Heart left ventricle (tissue), 16 donors: Measurements from ENCODE around the gene IL1RL1. TPM values are rescaled to one million over a fixed set of nuclear protein-coding genes. Genes with fewer than 3 reads are reported as not detected.

Experiments used
- ATAC-seq, 4 donors: fragments of 200-7000 bp; cut with Tn5 transposase; one replicate each; pipeline ENCODE4 v1.9.1; 2020 to 2022; ENCODE audit warnings: moderate library complexity in 4 of 4, mild to moderate bottlenecking in 3 of 4, moderate number of reproducible peaks in 1 of 4
- DNase-seq, 5 donors: peaks; one replicate each; pipeline ENCODE4 v3.0.0-alpha.2; 2020
- H3K27ac ChIP-seq, 12 donors: fragments of 200-600 bp; sonication (generic) in 4 of 12; one replicate each; pipeline versions ENCODE4 v1.5.0 to v1.8.0; 2016 to 2022; ENCODE audit warnings: mild to moderate bottlenecking in 2 of 12
- H3K27me3 ChIP-seq, 9 donors: fragments of 200-600 bp; sonication (generic) in 2 of 9; one replicate each; pipeline versions ENCODE4 v1.5.1 to v1.8.0; 2016 to 2022; ENCODE audit warnings: mild to moderate bottlenecking in 3 of 9
- H3K36me3 ChIP-seq, 9 donors: fragments of 200-600 bp; sonication (generic) in 2 of 9; one replicate each; pipeline versions ENCODE4 v1.5.0 to v1.8.0; 2018 to 2022; ENCODE audit warnings: mild to moderate bottlenecking in 2 of 9
- H3K4me1 ChIP-seq, 12 donors: fragments of 200-600 bp; sonication (generic) in 4 of 12; one replicate each; pipeline versions ENCODE4 v1.5.0 to v1.8.0; 2016 to 2022; ENCODE audit warnings: mild to moderate bottlenecking in 3 of 12
- H3K4me3 ChIP-seq, 12 donors: fragments of 200-600 bp; sonication (generic) in 4 of 12; one replicate each; pipeline versions ENCODE4 v1.5.0 to v1.8.0; 2017 to 2022; ENCODE audit warnings: mild to moderate bottlenecking in 9 of 12, moderate library complexity in 4 of 12
- H3K9me3 ChIP-seq, 12 donors: fragments of 200-600 bp; sonication (generic) in 4 of 12; one replicate each; pipeline versions ENCODE4 v1.5.0 to v1.8.0; 2016 to 2022; ENCODE audit warnings: mild to moderate bottlenecking in 1 of 12
- POLR2A ChIP-seq, 2 donors: fragments of 450-650 bp; IDR thresholded peaks; one replicate each; pipeline ENCODE4 v1.6.1; 2017; ENCODE audit warnings: antibody characterized with exemption in 2 of 2, mild to moderate bottlenecking in 2 of 2, moderate library complexity in 2 of 2
- WGBS, 4 donors: extraction: QIAGEN DNeasy Blood & Tissue Kit in 2 of 4; methylation state at CpG; one replicate each; pipeline versions ENCODE4 v1.1.5 to v1.1.7; 2013 to 2018; 5-methylcytosine and 5-hydroxymethylcytosine counted together
- intact Hi-C, 10 donors: fragments of 100-400 bp; cut with DNase I; formaldehyde crosslinking; loops; one replicate each; pipeline versions ENCODE4 v1.11.1 to v1.14.2; 2022
- polyA plus RNA-seq, 2 donors: library from polyadenylated mRNA; stranded (reverse); fragments of 200-250 nt; gene quantifications; one replicate each; pipeline ENCODE4 v1.2.3, GENCODE V29; 2013
- total RNA-seq, 9 donors: library from RNA; depleted of rRNA in 2 of 9; stranded (reverse); fragments of >200 nt in 2 of 9; fragmentation: NEBNext Ultra II Directional in 3 of 9; extraction: Animal tissue kit (Norgen Biotek cat#: 25700) in 3 of 9; gene quantifications; one replicate each; pipeline versions ENCODE4 v1.1.0 to v1.2.4, GENCODE V29; 2016 to 2023
- TF ChIP-seq, protein P1 (sequence below), 12 donors: fragments of 200-600 bp; sonication (generic) in 4 of 12; IDR thresholded peaks; one replicate each; pipeline versions ENCODE4 v1.5.0 to v1.8.0; 2018 to 2022; ENCODE audit warnings: antibody characterized with exemption in 12 of 12, mild to moderate bottlenecking in 5 of 12
- donor health status: ischemic (EF 13 %, LVEDD 7.1; RV severe dilation, severe dysfunction).
- donor health status: healthy with polysubstance abuse.
- donor health status: DM: no; HTN: yes; CAD: no.
- donor health status: DM: no; HTN: no; CAD: no.
- donor health status: ischemic (EF 25% LVEDD 6.9; RV normal size, moderate dysfunction).
- donor health status: ischemic (EF 25% LVEDD 5.7; RV mildly dilated, moderate dysfunction).
- donor health status: healthy.
- donor health status: DM: yes; HTN: yes; CAD: no.
- donor health status: ischemic (EF 35%, LVEDD 5.7; RV mildly dilated, moderate dysfunction).
- donor health status: nonischemic (EF 11% LVEDD 7.7; RV severe dilation, severe dysfunction).
- donor health status: DM: yes; HTN: yes; CAD: no.
- donor health status: PGD.
- donor health status: ischemic (EF 29% LVEDD 5.4; RV normal size, mild dysfunction).
- donor health status: nonischemic (EF 23%, LVEDD 6.1; RV moderate dilation, normal function).

Gene IL1RL1
- total and polyA plus RNA-seq, 11 donors, result 0.25 to 84.9 (median 1.6) TPM

DNA sequence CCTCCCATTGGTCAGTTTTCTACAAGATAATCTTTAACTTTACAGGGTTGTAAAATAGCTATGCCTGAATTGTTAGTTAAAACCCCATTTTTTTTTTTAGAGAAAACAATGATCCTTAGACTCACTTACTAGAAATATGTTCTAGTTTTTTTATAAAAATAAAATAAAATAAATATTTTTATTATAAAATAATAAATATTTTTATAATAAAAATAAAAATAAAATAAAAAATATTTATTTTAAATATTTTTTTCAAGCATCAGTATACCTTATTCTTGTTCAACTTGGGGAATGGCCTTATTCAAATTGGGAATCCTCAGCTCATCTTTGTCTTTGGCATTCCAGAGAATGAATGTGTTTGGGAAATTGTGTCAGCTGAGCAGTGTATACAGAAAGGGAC lies 20.8 kb upstream of the IL1RL1 start:
- no peaks in the 10 kb centered on the region for H3K36me3 ChIP-seq
- H3K27ac ChIP-seq, result no peak overlapping the region
- intact Hi-C loops, result no loop called here
- no peak overlapping the region for H3K4me3 ChIP-seq
- ATAC-seq (no peak), DNase-seq (no peak)
- peaks cover 0 to 42% (median 0%) of the 10 kb centered on the region in 9 donors for H3K27me3 ChIP-seq
- TF ChIP-seq, protein P1, sequence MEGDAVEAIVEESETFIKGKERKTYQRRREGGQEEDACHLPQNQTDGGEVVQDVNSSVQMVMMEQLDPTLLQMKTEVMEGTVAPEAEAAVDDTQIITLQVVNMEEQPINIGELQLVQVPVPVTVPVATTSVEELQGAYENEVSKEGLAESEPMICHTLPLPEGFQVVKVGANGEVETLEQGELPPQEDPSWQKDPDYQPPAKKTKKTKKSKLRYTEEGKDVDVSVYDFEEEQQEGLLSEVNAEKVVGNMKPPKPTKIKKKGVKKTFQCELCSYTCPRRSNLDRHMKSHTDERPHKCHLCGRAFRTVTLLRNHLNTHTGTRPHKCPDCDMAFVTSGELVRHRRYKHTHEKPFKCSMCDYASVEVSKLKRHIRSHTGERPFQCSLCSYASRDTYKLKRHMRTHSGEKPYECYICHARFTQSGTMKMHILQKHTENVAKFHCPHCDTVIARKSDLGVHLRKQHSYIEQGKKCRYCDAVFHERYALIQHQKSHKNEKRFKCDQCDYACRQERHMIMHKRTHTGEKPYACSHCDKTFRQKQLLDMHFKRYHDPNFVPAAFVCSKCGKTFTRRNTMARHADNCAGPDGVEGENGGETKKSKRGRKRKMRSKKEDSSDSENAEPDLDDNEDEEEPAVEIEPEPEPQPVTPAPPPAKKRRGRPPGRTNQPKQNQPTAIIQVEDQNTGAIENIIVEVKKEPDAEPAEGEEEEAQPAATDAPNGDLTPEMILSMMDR (IDR thresholded peaks at IDR 0.05), result no peak
- no peak for TF ChIP-seq POLR2A (IDR thresholded peaks at IDR 0.05)
- peaks cover 0 to 19% (median 0%) of the 10 kb centered on the region in 12 donors for H3K4me1 ChIP-seq
- H3K9me3 ChIP-seq, result no peaks in the 10 kb centered on the region

DNA sequence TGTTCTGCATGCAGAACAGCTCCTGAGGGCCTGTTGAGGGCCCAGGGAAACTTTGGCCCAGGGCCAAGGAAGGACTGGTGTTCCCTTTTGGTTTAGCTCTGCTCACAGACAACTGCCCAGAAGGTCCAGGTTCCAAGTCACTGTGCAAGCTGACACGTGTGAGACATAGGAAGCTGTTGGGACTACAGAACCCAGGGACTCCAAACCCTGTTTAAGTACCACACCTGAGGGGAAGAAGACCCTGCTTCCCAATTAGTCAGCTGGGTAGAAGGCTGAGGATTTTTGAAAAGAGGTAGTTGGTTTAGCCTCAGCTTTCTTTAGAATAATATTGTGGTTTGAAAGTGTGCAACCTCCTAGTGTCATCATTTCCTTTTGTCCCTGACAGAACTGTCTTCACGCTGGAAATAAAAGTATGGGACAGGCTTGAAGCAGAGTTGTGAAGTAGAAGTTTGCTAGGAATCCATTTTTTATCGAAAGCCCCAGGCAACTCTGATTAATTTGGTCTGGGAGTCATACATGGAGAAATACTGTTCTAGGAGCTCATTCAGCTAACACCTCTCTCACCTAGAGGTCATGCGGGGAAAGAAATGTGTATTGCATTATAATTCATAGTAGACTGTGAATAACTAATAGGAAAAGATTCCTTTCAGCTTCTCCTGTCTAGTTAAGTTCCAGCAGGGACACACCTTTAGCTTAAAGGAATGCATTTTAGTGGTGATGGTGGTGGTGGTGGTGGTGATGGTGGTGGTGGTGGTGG lies 19.9 kb upstream of the IL1RL1 start:
- H3K4me1 ChIP-seq, result peaks cover 0 to 26% (median 0%) of the 10 kb centered on the region in 12 donors
- WGBS, 4 donors, result 73 to 75% (median 74%) methylated on average over 4 of the region's 4 CpGs
- ATAC-seq, result no peak
- no peak overlapping the region for H3K27ac ChIP-seq
- H3K36me3 ChIP-seq, result no peaks in the 10 kb centered on the region
- TF ChIP-seq, protein P1 (IDR thresholded peaks at IDR 0.05), result no peak
- no peak for TF ChIP-seq POLR2A (IDR thresholded peaks at IDR 0.05)
- peak in 3 of 5 donors; percentile 36 to 62 (median 47) for DNase-seq
- peaks cover 0 to 48% (median 0%) of the 10 kb centered on the region in 9 donors for H3K27me3 ChIP-seq
- H3K4me3 ChIP-seq, result no peak overlapping the region
- H3K9me3 ChIP-seq, result no peaks in the 10 kb centered on the region
- intact Hi-C loops, result no loop called here

DNA sequence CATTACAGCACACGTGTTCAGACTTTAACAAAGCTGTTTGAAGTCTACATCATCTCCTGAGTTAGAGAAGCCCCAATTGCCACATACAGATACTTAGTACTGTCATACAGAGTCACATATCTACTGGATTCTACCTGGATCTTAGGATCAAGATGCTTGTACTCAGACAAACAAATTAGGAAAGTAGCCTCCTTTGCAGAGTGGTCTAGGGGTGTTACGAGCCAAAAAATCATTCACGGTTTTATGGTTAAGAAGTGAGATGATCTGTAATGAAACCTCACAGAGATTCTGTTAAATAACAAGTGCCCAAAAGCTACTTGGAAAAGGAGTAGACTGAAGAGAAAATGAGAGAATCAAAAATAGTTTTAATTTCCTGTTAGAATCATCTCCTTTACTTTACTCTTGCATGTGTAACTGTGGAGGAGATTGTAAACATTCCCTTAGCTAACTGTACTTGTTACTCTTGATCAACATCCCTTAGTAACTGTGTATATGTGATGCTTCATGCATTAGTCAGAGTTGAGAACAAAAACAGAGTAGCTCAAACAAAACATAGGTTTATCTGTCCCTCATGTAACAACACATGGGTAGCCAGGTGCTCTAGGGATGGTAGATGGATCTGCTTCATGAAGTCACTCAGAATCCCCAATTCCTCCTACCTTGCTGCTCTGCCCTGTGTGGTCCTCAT lies 16.4 kb upstream of the IL1RL1 start:
- Histone ChIP-seq H3K4me3 (no peak overlapping the region), H3K27me3 (peaks cover 0 to 48% (median 0%) of the 10 kb centered on the region in 9 donors), H3K9me3 (no peaks in the 10 kb centered on the region), H3K4me1 (peaks cover 0 to 26% (median 0%) of the 10 kb centered on the region in 12 donors), H3K36me3 (no peaks in the 10 kb centered on the region), H3K27ac (no peak overlapping the region)
- intact Hi-C loops, result no loop called here
- 87 to 89% (median 88%) methylated on average over 3 of the region's 3 CpGs for WGBS, 4 donors
- no peak for ATAC-seq
- TF ChIP-seq POLR2A (IDR thresholded peaks at IDR 0.05), result no peak
- TF ChIP-seq, protein P1 (IDR thresholded peaks at IDR 0.05), result no peak
- DNase-seq, result no peak

DNA sequence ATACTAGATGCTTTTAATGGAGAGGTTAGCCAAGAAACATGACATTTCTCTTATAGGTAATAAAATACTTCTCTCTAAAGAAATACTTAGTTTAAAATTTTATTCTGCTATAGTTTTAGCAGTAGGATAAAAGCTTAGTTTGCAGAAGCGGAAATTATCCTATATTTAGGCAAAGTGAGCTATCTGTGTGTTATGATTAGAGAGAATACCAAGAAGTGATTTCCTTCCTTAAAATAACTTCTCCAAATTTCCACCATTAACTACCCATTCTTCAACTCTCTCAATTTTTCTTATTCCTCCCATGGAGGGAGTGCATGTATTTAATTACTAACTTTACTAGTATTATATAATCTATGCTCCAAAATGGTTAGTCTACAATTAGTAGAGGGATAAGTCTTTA lies 15.8 kb upstream of the IL1RL1 start:
- no peak overlapping the region for H3K27ac ChIP-seq

More for the DNA sequence above, 15.8 kb upstream of the IL1RL1 start:
- no peak overlapping the region for H3K4me3 ChIP-seq
- DNase-seq (no peak), ATAC-seq (no peak)
- peaks cover 0 to 26% (median 0%) of the 10 kb centered on the region in 12 donors for H3K4me1 ChIP-seq
- H3K36me3 ChIP-seq, result no peaks in the 10 kb centered on the region
- no peak for TF ChIP-seq POLR2A (IDR thresholded peaks at IDR 0.05)
- TF ChIP-seq, protein P1 (IDR thresholded peaks at IDR 0.05), result no peak
- H3K9me3 ChIP-seq, result no peaks in the 10 kb centered on the region
- H3K27me3 ChIP-seq, result peaks cover 0 to 54% (median 0%) of the 10 kb centered on the region in 9 donors
- intact Hi-C loops, result no loop called here
- 70 to 83% (median 74%) methylated on average over 1 of the region's 1 CpG for WGBS, 4 donors
